ENCODE measurements around the gene VPREB1.
"Not testable (repeated sequence)": the region's sequence is repeated elsewhere in the genome, so short reads cannot be mapped to it uniquely, and the experiment has no call there.

Gene VPREB1

GRCh38 chr22:22244316-22245250 is at the start of gene VPREB1:
Gene VPREB1, plus strand, starts transcription at chr22:22244786. Its CDS starts 28 bp downstream, at chr22:22244814.
- no peak for DNase-seq

GRCh38 chr22:22194931-22195264 is 49.7 kb upstream of the VPREB1 start:
- no peak for DNase-seq

- peak; percentile 13 for DNase-seq
Measured at GRCh38 chr22:22195265-22196017, 49.1 kb upstream of the VPREB1 start.

GRCh38 chr22:22196018-22196533 is 48.5 kb upstream of the VPREB1 start:
- DNase-seq: no peak

- DNase-seq: no peak
Measured at GRCh38 chr22:22196833-22197477, 47.6 kb upstream of the VPREB1 start.

GRCh38 chr22:22197993-22198402 is 46.6 kb upstream of the VPREB1 start:
- no peak for DNase-seq

GRCh38 chr22:22198751-22199150 is 45.8 kb upstream of the VPREB1 start:
- DNase-seq: no peak

- no peak for DNase-seq
Measured at GRCh38 chr22:22199634-22200033, 45.0 kb upstream of the VPREB1 start.

- DNase-seq: no peak
Measured at GRCh38 chr22:22200569-22201184, 43.9 kb upstream of the VPREB1 start.

- DNase-seq: no peak
Measured at GRCh38 chr22:22201185-22201929, 43.2 kb upstream of the VPREB1 start.

- no peak for DNase-seq
Measured at GRCh38 chr22:22201930-22202343, 42.6 kb upstream of the VPREB1 start.

GRCh38 chr22:22203048-22203971 is 41.3 kb upstream of the VPREB1 start:
- DNase-seq: no peak

- DNase-seq: no peak
Measured at GRCh38 chr22:22207845-22208564, 36.6 kb upstream of the VPREB1 start.

GRCh38 chr22:22208652-22209051 is 35.9 kb upstream of the VPREB1 start:
- no peak for DNase-seq

- DNase-seq: not testable (repeated sequence)
Measured at GRCh38 chr22:22209080-22209640, 35.4 kb upstream of the VPREB1 start.

- no peak for DNase-seq
Measured at GRCh38 chr22:22210375-22210774, 34.2 kb upstream of the VPREB1 start.

- no peak for DNase-seq
Measured at GRCh38 chr22:22210889-22211833, 33.4 kb upstream of the VPREB1 start.

- no peak for DNase-seq
Measured at GRCh38 chr22:22213231-22213630, 31.4 kb upstream of the VPREB1 start.

Measured in NCI-H1417 treated with DMSO at 0.1 percent for 48 hours (cell line).